A673 (cell line): Measurements from ENCODE around the gene IFITM5.

Source experiments
- CTCF ChIP-seq: fragments of 300-800, 200-600 bp; sonication (generic); conservative IDR thresholded peaks from 2 replicates; pipeline ENCODE4 v1.5.1; 2017; ENCODE audit warnings: low read depth, mild to moderate bottlenecking, antibody characterized with exemption, low read length, moderate library complexity, mixed read lengths
- EZH2 ChIP-seq: fragments of 200-600 bp; sonication (generic); IDR thresholded peaks from 2 replicates; pipeline ENCODE4 v1.6.1; 2017; ENCODE audit warnings: borderline replicate concordance, low read depth, mild to moderate bottlenecking, mixed read lengths, antibody characterized with exemption, low read length; ENCODE audit not compliant: poor library complexity, severe bottlenecking

GRCh38 chr11:296171-297050, 2.9 kb downstream of the IFITM5 start:
- no peak for TF ChIP-seq CTCF
- no peak for TF ChIP-seq EZH2
